ENCODE measurements around the gene SPATC1L. TPM values are rescaled to one million over a fixed set of nuclear protein-coding genes. Genes with fewer than 3 reads are reported as not detected.

SPATC1L gene
- total RNA-seq, 2 experiments from 2014 or later: 23.2 to 24.2 TPM

DNA sequence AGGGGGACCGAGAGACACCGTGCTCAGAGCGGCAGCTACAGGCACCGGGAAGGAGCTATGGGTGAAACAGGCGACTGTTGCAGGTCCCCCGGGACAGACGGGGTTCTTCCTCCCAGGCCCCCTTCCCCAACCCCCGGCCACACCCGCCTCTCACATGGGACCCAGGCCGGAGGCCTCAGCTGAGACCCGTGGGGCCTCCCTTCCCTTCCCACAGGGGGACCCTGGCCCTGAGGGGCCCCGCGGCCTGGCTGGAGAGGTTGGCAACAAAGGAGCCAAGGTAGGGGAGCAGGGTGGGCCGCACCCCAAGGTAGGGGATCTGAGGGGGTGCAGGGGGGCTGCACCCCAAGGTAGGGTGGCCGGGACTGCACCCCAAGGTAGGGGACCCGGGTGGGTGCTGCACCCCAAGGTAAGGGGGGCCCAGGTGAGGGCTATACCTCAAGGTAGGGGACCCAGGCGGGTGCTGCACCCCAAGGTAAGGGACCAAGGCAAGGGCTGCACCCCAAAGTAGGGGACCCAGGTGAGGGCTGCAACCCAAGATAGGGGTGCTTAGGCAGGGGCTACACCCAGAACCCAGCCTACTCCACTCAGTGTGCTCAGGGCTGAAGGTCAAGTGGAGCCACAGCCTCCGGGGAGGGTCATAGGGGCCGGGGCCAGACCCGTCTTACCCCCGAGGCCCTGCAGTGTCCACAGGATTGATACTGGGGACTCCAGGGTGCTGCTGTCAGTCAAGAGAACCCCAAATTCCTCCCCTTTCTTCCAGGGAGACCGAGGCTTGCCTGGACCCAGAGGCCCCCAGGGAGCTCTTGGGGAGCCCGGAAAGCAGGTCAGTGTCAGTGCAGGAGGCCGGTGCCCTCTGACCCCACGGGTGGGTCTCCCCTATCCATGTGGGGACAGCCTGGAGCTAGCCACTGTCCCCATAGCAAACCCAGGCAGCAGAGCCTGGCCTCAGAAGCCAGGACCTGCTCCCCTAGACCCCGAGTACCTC lies 63.7 kb downstream of the SPATC1L start:
- TF ChIP-seq, protein P1, sequence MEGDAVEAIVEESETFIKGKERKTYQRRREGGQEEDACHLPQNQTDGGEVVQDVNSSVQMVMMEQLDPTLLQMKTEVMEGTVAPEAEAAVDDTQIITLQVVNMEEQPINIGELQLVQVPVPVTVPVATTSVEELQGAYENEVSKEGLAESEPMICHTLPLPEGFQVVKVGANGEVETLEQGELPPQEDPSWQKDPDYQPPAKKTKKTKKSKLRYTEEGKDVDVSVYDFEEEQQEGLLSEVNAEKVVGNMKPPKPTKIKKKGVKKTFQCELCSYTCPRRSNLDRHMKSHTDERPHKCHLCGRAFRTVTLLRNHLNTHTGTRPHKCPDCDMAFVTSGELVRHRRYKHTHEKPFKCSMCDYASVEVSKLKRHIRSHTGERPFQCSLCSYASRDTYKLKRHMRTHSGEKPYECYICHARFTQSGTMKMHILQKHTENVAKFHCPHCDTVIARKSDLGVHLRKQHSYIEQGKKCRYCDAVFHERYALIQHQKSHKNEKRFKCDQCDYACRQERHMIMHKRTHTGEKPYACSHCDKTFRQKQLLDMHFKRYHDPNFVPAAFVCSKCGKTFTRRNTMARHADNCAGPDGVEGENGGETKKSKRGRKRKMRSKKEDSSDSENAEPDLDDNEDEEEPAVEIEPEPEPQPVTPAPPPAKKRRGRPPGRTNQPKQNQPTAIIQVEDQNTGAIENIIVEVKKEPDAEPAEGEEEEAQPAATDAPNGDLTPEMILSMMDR (IDR thresholded peaks at IDR 0.05): no peak
- no peaks in the 10 kb centered on the region for H3K36me3 Mint-ChIP-seq (ENCODE audit: low read depth)
- CTCF ChIA-PET: no interaction called here
- POLR2A ChIA-PET: no interaction called here
- no peaks in the 10 kb centered on the region for H3K9me3 Mint-ChIP-seq
- no peaks in the 10 kb centered on the region for H3K4me1 Mint-ChIP-seq (ENCODE audit: low read depth)
- no peak overlapping the region for H3K27ac Mint-ChIP-seq
- no peaks in the 10 kb centered on the region for H3K27me3 Mint-ChIP-seq
- intact Hi-C loops (cut with micrococcal nuclease): no loop called here
- DNase-seq (no peak), ATAC-seq (no peak)
- no peak overlapping the region for H3K4me3 Mint-ChIP-seq

- no peaks in the 10 kb centered on the region for H3K36me3 Mint-ChIP-seq (ENCODE audit: low read depth)
- TF ChIP-seq, protein P1 (IDR thresholded peaks at IDR 0.05): no peak
- no peak overlapping the region for H3K4me3 Mint-ChIP-seq
- ChIA-PET POLR2A (no interaction called here), CTCF (no interaction called here)
- DNase-seq (no peak), ATAC-seq (no peak)
- intact Hi-C loops (cut with micrococcal nuclease): no loop called here
- no peaks in the 10 kb centered on the region for H3K27me3 Mint-ChIP-seq
- no peaks in the 10 kb centered on the region for H3K4me1 Mint-ChIP-seq (ENCODE audit: low read depth)
- H3K27ac Mint-ChIP-seq: no peak overlapping the region
- no peaks in the 10 kb centered on the region for H3K9me3 Mint-ChIP-seq
Observed at GRCh38 chr21:46119637-46120271, 64.5 kb downstream of the SPATC1L start.

DNA sequence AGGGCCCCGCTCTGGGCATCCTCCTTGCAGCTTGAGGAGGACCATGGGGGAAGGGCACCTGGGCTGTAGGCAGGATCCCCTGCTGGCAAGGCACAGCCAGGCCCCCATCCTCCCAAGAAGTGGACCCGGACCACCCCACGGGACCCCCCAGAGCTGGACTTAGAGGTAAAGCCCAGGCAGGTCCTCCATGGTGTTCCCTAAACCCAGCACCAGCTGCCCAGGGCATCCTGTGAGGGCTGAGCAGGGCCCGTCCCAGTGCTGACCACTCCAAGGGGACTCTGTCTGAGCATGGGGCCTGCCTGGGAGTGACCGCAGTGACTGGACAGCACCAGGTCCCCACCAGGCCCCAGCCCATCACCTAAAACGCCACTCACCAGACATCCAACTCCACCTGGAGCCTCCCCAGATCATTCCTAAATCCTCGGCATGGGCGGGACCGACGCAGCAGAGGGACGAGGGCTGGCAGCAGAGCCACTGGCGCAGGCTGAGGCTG lies 65.1 kb downstream of the SPATC1L start:
- ATAC-seq (no peak), DNase-seq (no peak)
- Mint-ChIP-seq H3K9me3 (no peaks in the 10 kb centered on the region), H3K4me1 (ENCODE audit: low read depth) (no peaks in the 10 kb centered on the region), H3K4me3 (no peak overlapping the region), H3K36me3 (ENCODE audit: low read depth) (peaks cover 2% of the 10 kb centered on the region), H3K27ac (no peak overlapping the region), H3K27me3 (no peaks in the 10 kb centered on the region)
- TF ChIP-seq, protein P1 (IDR thresholded peaks at IDR 0.05): no peak
- CTCF ChIA-PET: no interaction called here
- intact Hi-C loops (cut with micrococcal nuclease): no loop called here
- POLR2A ChIA-PET: no interaction called here

- intact Hi-C loops (cut with micrococcal nuclease): no loop called here
- TF ChIP-seq, protein P1 (IDR thresholded peaks at IDR 0.05): no peak
- ATAC-seq: no peak
- POLR2A ChIA-PET: interaction anchor here (1.4 kb wide), 1 partner anchor 10 kb away, joined by 3 read pairs; no protein-coding TSS in a partner anchor
- CTCF ChIA-PET: no interaction called here
- Mint-ChIP-seq H3K4me1 (ENCODE audit: low read depth) (no peaks in the 10 kb centered on the region), H3K27me3 (no peaks in the 10 kb centered on the region), H3K9me3 (no peaks in the 10 kb centered on the region), H3K4me3 (no peak overlapping the region), H3K27ac (no peak overlapping the region), H3K36me3 (ENCODE audit: low read depth) (peaks cover 6% of the 10 kb centered on the region)
- no peak for DNase-seq
Observed at GRCh38 chr21:46118316-46119143, 65.7 kb downstream of the SPATC1L start.

Data from activated CD8-positive, alpha-beta T cell treated with anti-CD3 and anti-CD28 coated beads for 36 hours (primary cell).